Osteoblast (primary cell): ENCODE data around the gene C19orf47. TPM values are rescaled to one million over a fixed set of nuclear protein-coding genes. Genes with fewer than 3 reads are reported as not detected.

Experiments
- DNase-seq: peaks from one replicate; pipeline ENCODE4 v3.0.0; 2011; ENCODE audit warnings: low spot score, mixed read lengths; ENCODE audit not compliant: insufficient read length; ENCODE audit errors: missing footprints
- H2AFZ ChIP-seq: 2 replicates; pipeline ENCODE4 v1.6.0; 2011; ENCODE audit warnings: mild to moderate bottlenecking, low read length
- H3K27ac ChIP-seq: 2 replicates; pipeline ENCODE4 v1.5.1; 2011; ENCODE audit warnings: mild to moderate bottlenecking, low read depth, low read length, moderate library complexity
- H3K27me3 ChIP-seq: 2 replicates; pipeline ENCODE4 v1.6.0; 2012; ENCODE audit warnings: mild to moderate bottlenecking, control low read depth, inconsistent platforms, low read length, moderate library complexity; ENCODE audit not compliant: insufficient read depth
- H3K36me3 ChIP-seq: 2 replicates; pipeline ENCODE4 v1.5.1; 2011; ENCODE audit warnings: mild to moderate bottlenecking, low read length, control low read depth, moderate library complexity; ENCODE audit not compliant: insufficient read depth
- H3K4me1 ChIP-seq: 2 replicates; pipeline ENCODE4 v1.5.1; 2011; ENCODE audit warnings: mild to moderate bottlenecking, low read length, control low read depth, moderate library complexity; ENCODE audit not compliant: insufficient read depth
- H3K4me2 ChIP-seq: 2 replicates; pipeline ENCODE4 v1.6.0; 2011; ENCODE audit warnings: mild to moderate bottlenecking, low read length; ENCODE audit not compliant: insufficient read depth
- H3K4me3 ChIP-seq: fragments of 200-600 bp; sonication (generic); 3 replicates; pipeline ENCODE4 v1.5.1; 2012; ENCODE audit warnings: mild to moderate bottlenecking, low read length, inconsistent platforms; ENCODE audit not compliant: insufficient read depth
- H3K79me2 ChIP-seq: 2 replicates; pipeline ENCODE4 v1.6.0; 2012; ENCODE audit warnings: mild to moderate bottlenecking, low read length, control low read depth, inconsistent platforms; ENCODE audit not compliant: insufficient read depth
- H3K9me3 ChIP-seq: 2 replicates; pipeline ENCODE4 v1.5.1; 2011; ENCODE audit warnings: low read depth, low read length, control low read depth
- H4K20me1 ChIP-seq: 2 replicates; pipeline ENCODE4 v1.6.0; 2012; ENCODE audit warnings: mild to moderate bottlenecking, low read length, control low read depth; ENCODE audit not compliant: insufficient read depth
- CTCF ChIP-seq: IDR thresholded peaks from 2 replicates; pipeline ENCODE4 v1.5.1; 2011; ENCODE audit warnings: mild to moderate bottlenecking, low read depth, low read length, moderate library complexity; ENCODE audit errors: extremely low read depth
- total RNA-seq: library from RNA; depleted of rRNA; stranded (reverse); fragments of >200 nt; gene quantifications from 2 replicates; pipeline ENCODE4 v1.2.3, GENCODE V29; 2012

Gene C19orf47
- total RNA-seq, 1 donor, result 3.6 TPM

- Histone ChIP-seq H2AFZ (no peak overlapping the region), H4K20me1 (peaks cover 64% of the 10 kb centered on the region), H3K4me1 (peaks cover 23% of the 10 kb centered on the region), H3K79me2 (peaks cover 93% of the 10 kb centered on the region), H3K4me3 (no peak overlapping the region), H3K27ac (no peak overlapping the region), H3K36me3 (peaks cover 15% of the 10 kb centered on the region), H3K27me3 (no peaks in the 10 kb centered on the region), H3K4me2 (no peak overlapping the region), H3K9me3 (no peaks in the 10 kb centered on the region)
- DNase-seq, result no peak
- TF ChIP-seq CTCF, result no peak
These were observed 70.7 kb downstream of the C19orf47 start for GRCh38 chr19:40277356-40278059.

- Histone ChIP-seq H3K4me3 (no peak overlapping the region), H2AFZ (no peak overlapping the region), H4K20me1 (peaks cover 66% of the 10 kb centered on the region), H3K27me3 (no peaks in the 10 kb centered on the region), H3K9me3 (no peaks in the 10 kb centered on the region), H3K4me2 (no peak overlapping the region), H3K27ac (no peak overlapping the region), H3K36me3 (peaks cover 4% of the 10 kb centered on the region), H3K79me2 (peaks cover 91% of the 10 kb centered on the region), H3K4me1 (peaks cover 16% of the 10 kb centered on the region)
- DNase-seq, result no peak
- no peak for TF ChIP-seq CTCF
These were observed 73.3 kb downstream of the C19orf47 start for GRCh38 chr19:40274585-40275544.

- Histone ChIP-seq H3K27ac (no peak overlapping the region), H3K4me2 (no peak overlapping the region), H3K36me3 (peaks cover 4% of the 10 kb centered on the region), H2AFZ (no peak overlapping the region), H3K4me3 (no peak overlapping the region), H3K4me1 (peaks cover 5% of the 10 kb centered on the region), H4K20me1 (peaks cover 66% of the 10 kb centered on the region), H3K9me3 (no peaks in the 10 kb centered on the region), H3K79me2 (peaks cover 91% of the 10 kb centered on the region), H3K27me3 (no peaks in the 10 kb centered on the region)
- DNase-seq, result no peak
- no peak for TF ChIP-seq CTCF
These were observed 74.5 kb downstream of the C19orf47 start for GRCh38 chr19:40273469-40274360.
